Measurements from ENCODE around the gene CFAP57. TPM values are rescaled to one million over a fixed set of nuclear protein-coding genes. Genes with fewer than 3 reads are reported as not detected.
A peak's percentile ranks its signal among the peaks of the same experiment; 100 is the strongest.

The CFAP57 gene
- total RNA-seq, 1 donor from 2014 or later: not detected

- no peak for TF ChIP-seq CTCF (IDR thresholded peaks at IDR 0.05; ENCODE audit: insufficient read depth, low read length, severe bottlenecking)
- no peaks in the 10 kb centered on the region for H3K36me3 ChIP-seq (ENCODE audit: control insufficient read depth, insufficient read depth, low read length)
- peak; percentile 96 for FAIRE-seq
- no peaks in the 10 kb centered on the region for H3K27me3 ChIP-seq (ENCODE audit: control insufficient read depth, insufficient read depth, low read length)
- no peak overlapping the region for H3K4me3 ChIP-seq (ENCODE audit: low read depth, low read length)
- DNase-seq (ENCODE audit: low read depth): no peak
Observed at GRCh38 chr1:43302721-43303470, 130.8 kb downstream of the CFAP57 start.

- FAIRE-seq (no peak), DNase-seq (ENCODE audit: low read depth) (no peak)
- Histone ChIP-seq H3K27me3 (ENCODE audit: control insufficient read depth, insufficient read depth, low read length) (no peaks in the 10 kb centered on the region), H3K4me3 (ENCODE audit: low read depth, low read length) (no peak overlapping the region), H3K36me3 (ENCODE audit: control insufficient read depth, insufficient read depth, low read length) (no peaks in the 10 kb centered on the region)
- no peak for TF ChIP-seq CTCF (IDR thresholded peaks at IDR 0.05; ENCODE audit: insufficient read depth, low read length, severe bottlenecking)
Observed at GRCh38 chr1:43303471-43304313, 131.6 kb downstream of the CFAP57 start.

Other genes with a start within 250 kb of the CFAP57 start
- gene SLC2A1, start 213.5 kb upstream of the CFAP57 start, total RNA-seq: 1,197 and 1,905 TPM in 2 replicates
- gene EBNA1BP2, start within 50 bp of the CFAP57 start, total RNA-seq: 161 and 186 TPM in 2 replicates
- 9.5 and 23.9 TPM in 2 replicates for gene TMEM125, start 97.7 kb downstream of the CFAP57 start, total RNA-seq
- 3.4 and 11.4 TPM in 2 replicates for gene C1orf210, start 113.3 kb downstream of the CFAP57 start, total RNA-seq
- 0.53 TPM in 1 of 2 replicates, not detected in the other for gene TIE1, start 128.7 kb downstream of the CFAP57 start, total RNA-seq
- gene MPL, start 165.5 kb downstream of the CFAP57 start, total RNA-seq: not detected in 2 replicates
- gene CDC20, start 186.7 kb downstream of the CFAP57 start, total RNA-seq: 2.6 and 3.1 TPM in 2 replicates
- gene ELOVL1, start 195.7 kb downstream of the CFAP57 start, total RNA-seq: 55.8 and 75.8 TPM in 2 replicates
- 78.1 and 83.2 TPM in 2 replicates for gene MED8, start 217.5 kb downstream of the CFAP57 start, total RNA-seq
- gene SZT2, start 217.6 kb downstream of the CFAP57 start, total RNA-seq: 12.6 and 16.5 TPM in 2 replicates

Data from bronchial epithelial cell (primary cell).